ENCODE data around the gene ZP1.

The ZP1 gene

DNA sequence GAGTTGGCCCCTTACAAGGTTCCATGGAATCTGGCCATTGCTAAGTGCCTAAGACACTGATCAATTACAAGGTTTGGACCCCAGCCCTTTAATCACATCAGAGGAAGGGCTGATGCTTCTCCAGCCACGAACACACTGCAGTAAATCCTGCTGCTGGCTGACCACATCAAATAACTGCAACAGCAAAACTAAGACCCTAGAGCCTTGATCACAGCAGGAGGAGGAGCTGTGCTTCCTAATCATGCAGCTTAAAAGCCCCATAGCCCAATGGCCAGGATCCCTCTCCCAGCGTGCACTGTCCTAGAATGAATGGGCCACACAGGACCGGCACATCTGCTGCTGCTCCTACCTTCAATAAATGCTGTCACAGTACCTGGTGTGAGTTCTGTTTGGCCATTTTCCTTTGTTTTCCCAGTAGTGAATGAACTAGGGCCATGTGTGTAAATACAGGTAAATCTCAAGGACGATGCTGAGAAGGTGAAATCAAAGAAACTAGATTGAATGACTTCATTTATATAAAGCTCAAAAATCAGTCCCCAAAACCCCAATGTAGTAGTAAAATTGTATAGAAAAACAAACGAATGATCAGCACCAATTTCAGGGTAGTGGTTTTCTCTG, 12.7 kb downstream of the ZP1 start:
- DNase-seq = no peak

DNA sequence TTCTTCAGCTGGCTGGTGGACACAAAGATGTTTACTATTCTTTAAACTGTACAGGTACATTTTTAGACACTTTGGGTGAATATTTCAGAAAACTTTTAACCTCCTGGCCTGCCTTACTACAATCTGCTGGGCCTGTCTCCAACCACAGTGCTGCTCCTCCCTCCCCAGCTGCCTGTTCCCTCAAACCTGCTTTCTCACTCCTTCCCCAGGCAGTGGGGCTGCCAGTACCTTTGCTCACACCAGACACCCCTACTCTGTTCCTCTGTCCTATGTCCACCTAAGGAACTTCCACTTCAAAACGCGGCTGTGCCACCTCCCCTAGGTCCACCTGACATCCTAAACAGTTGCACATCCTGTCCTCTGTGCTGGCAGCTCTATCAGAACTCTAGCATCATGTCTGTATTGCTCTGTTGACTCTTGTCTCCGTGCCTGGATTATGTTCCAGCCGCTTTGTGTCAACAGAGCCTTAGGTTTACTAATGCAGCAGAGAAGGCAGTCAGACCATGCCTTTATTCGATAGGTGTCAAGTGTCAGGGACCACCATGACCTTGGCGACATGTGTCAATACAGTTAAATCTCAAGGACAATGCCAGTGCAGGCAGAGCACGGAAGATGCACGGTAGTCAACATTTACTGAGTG, 13.4 kb downstream of the ZP1 start:
- no peak for DNase-seq

DNA sequence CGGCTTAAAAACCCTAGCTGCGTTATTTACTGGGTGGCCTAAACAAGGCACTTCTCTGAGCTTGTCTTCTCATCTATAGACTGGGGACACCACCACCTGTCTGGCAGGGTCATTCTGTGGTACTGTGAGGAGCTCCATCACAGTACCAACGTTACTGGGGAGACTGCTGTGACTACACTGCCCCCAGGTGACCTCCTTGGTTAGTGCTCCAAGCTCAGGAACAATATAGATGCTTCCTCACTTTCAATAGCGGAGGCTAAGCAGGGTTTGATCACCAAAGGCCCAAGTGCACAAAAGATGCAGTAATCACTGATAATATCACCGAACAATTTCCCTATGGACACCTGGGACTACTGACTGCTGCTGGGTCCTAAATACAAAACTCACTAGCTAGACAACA, 20.2 kb downstream of the ZP1 start:
- DNase-seq = peak in 1 of 2 donors; percentile 58

DNA sequence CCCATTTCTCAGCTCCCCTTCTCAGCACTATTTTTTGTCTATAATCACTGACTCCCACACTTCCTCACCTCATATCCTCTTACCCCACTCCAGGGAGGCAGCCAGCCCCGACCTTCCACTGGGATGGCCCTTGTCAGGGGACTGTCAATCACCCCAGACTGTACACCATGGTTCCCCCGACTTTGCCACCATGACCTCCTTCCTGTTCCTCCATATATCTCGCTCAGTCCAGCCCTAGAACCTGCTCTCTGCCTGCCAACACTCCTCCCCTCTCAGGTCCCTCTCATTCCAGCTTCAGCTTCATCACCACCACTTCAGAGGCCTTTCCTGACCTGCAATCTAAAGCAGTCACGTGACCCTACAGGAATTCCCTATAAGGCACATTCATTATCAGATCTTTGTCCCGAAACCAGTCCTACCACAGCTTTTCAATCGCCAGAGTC, 22.5 kb downstream of the ZP1 start:
- no peak for DNase-seq

DNA sequence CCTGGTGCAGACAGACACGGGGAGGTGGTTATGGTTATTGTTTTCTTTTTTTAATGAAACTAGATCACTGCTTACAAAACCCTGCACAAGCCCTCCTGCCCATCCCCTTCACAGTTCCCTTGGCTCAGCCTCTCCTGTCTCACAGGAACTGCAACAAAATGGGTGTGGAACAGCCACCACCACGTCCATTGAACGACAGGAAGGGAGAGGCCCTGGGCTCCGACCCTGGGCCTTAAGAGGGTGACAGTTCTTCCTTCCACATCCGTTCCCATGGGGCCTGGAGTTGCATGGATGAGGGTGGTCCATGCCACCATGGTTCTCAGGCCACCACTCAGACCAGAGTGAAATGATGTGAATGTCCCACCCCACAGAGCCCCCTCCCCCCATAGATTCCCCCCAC, 23.4 kb downstream of the ZP1 start:
- DNase-seq = no peak

DNA sequence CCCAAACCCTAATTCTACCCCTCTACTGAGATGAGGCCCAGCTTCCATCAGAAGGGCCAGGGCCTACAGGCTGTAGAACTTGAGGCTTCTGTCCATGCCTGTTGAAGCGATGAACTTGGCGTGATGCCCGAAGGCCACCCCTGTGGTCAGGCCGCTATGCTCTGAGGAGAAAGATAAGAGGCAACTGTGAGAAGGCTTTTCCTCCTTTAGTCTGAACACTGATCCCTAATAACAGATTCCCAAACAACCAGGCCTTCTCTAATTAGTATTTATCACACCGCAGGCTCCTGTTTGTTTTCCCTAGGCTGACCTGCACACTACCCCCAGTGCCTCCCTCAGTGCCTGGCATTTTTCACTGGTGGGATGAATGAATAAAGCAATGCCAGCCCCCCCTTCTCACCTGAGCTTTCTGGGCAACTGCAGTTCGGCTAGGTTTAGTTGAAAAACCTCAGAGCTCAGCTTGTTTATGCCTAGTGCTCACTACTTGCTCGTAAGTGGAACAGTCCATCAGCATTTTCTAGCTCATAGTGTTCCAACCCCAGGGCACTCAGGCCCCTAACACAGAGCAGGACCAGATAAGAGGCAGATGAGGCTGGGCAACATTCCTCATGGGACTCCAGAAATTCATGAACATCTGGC, 23.9 kb downstream of the ZP1 start:
- DNase-seq = no peak

DNA sequence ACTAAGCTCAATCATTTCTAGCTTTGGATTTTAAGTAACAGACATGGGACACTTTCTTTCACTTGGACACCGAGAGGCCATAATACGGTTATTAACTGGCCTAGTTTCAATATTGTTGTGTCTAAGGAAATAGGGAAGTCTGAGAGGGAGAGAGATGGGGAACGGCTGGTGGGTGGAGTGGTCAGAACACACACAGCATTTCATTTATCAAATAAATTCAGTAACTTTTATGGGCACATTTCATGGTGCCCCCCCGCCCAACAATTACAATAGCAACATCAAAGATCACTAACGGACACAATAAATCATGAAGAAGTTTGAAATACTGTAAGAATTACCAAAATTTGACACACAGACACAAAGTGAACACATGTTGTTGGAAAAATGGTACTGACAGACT, 28.3 kb downstream of the ZP1 start:
- DNase-seq = no peak

DNA sequence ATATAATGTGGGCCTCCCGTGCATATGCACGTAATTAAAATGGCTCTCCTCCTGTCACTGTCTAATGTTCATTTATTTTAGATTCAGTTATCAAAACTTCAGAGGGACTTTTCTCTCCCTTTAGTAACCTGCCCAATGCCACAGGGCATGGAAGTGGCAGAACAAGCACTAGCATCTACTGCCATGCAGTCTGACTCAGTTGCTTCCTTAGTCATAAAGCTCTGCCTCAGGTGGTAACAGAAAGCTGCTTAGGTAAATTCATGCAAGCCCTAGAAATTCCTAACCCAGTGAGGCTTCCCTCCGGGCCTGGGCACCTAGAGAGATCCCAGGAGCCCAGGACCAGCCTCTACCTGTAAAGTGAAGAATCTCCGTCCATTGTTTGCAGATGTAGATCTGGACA, 30.2 kb downstream of the ZP1 start:
- no peak for DNase-seq

DNA sequence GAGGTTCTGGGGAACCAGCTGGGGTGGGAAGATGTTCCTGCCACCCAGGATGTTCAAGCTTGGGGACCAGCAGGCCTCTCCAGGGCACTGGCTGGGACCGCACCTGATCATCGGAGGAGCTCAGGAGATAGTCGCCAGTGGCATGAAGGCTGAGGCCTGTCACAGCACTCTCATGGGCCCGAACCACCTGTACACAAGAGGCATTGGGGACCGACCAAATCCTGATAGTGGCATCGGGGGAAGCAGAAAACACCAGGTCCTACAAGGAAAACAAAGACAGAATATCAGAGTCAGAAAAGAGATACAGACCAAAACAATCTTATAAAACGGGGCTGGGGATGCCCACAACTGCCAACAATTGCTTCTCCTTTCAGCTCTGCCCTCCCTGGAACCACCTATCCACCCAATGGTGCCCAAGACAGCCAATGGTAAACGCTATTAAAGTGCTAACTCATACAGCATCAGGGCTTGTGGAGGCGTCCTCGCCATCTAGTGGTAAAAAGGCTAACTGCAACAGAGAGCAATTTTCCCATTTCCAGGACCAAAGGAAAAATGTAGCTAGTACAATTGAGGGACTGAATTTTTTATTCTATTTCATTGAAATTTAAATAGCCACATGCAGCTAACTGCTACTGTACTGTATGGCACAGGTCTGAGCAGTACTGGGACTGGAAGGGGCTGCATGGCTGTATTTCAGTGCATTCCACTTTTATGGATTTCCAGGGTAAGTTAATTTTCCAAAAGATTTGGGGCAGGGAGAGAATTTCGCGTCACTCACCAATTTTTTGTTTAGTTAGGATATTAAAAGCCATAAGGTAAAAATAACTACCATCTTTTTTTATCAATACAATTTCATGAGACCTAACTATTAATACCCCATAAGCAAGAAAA, 31.9 kb downstream of the ZP1 start:
- peak; percentile 56 to 87 for DNase-seq

DNA sequence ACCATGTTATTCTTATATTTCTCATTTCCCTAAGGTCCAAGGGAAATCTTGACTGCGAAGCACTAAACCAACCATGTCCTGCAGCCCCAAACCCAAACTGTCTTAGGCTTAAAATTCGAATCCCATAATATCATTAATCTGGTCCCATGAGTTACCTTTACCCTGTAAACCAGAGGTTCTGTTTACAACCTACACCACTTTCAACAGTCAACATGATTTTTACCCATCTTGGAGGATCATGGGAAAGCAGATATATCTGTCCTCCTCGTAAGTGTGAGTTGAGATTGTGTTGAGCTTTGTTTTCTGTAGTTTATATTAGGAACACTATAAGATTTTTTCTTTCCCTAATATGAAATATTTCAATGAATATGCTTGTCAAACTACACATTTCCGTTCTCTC, 32.6 kb downstream of the ZP1 start:
- DNase-seq = no peak

DNA sequence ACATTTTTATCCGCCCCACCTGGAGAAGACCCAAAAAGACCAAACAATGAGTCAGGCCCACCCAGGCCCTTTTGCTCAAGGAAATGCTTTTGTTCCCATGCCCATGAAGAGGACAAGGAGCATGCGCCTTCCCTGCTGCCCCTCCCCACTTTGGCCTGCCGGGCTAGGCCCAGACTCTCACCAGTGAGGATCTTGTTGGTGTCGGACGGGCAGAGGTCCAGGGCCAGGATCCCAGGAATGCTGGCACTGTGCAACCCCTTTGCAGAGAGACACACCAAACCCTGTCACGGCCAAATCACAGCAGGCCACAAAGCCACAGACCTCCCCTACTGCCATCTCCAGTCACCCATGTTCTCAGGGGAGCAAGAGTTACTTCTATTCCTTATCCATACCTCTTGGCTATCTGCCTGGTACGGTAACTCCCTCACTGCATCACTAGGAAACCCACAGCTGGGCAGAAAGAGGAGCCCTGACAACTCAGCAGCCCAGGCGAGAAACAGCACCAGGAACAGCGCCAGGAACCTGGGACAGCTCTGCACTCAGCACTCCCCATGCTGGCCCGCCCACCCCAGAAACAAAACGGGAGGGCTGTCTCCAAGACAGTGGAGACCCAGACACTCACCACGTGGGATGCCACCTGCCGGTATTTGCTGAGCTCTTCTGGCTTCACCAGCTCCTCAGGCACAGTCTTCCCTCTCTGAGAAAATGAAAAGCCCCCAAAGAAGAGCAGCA, 33.5 kb downstream of the ZP1 start:
- DNase-seq = no peak

DNA sequence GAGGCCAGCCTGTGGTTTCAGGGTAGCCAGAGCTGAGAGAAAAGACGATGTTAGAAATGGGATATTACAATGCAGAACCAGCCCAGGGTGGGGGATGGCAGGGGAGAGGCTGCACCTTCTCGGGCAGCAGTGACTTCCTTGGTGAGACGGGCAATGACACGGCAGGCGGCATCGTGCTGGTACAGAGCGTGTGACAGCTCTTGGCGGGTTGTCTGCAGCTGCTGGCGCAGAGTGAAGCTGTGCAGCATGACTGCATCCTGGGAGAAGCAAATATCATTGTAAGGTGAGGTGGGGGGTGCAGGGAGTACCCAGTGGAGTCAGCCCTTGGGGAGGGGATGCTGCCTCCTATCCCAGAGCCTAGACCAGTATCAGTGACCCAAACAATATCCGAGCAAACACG, 35.3 kb downstream of the ZP1 start:
- DNase-seq = no peak

DNA sequence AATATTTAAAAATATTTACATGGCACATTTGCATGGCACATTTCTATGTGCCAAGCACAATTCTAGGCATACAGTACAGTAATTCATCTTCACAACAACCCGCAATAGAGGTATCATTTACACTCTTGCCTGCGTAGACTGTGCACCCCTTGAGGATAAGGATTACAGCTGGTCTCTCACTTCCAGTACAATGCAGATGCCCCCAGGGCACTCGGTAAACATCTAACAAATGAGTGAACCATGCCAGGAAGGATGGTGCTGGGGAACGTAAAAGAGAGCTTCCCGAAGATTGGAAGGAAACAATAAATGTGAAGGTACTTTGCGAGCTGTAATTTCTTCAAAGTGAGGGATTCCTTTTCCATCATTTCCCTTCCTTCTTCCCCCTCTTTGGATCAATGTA, 37.7 kb downstream of the ZP1 start:
- DNase-seq = no peak

DNA sequence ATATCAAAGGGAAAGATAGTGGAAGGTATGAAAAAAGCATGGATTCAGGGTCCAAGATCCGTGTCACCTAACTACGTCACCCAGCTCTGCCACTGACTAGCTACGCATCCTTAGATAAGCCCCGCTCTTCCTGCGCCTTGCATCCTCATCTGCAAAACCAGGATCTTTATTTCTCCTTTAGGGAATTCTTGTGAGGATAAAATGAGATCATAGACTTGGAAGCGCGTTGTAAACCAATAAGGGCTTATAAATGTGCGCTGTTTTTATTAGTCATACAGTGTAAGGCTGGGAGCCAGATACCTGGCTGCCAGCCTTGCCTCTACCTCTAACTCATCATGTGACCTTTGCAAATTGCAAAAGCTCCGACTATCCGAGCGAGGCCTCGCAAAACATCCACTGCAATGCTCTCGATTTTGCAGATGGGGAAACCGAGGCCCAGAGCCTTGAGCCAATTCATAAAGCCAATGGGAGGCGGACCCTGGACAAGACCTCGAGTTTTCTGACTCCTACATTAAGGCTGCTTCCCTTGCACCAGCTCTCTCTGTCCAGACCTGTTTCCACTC, 38.3 kb downstream of the ZP1 start:
- no peak for DNase-seq

DNA sequence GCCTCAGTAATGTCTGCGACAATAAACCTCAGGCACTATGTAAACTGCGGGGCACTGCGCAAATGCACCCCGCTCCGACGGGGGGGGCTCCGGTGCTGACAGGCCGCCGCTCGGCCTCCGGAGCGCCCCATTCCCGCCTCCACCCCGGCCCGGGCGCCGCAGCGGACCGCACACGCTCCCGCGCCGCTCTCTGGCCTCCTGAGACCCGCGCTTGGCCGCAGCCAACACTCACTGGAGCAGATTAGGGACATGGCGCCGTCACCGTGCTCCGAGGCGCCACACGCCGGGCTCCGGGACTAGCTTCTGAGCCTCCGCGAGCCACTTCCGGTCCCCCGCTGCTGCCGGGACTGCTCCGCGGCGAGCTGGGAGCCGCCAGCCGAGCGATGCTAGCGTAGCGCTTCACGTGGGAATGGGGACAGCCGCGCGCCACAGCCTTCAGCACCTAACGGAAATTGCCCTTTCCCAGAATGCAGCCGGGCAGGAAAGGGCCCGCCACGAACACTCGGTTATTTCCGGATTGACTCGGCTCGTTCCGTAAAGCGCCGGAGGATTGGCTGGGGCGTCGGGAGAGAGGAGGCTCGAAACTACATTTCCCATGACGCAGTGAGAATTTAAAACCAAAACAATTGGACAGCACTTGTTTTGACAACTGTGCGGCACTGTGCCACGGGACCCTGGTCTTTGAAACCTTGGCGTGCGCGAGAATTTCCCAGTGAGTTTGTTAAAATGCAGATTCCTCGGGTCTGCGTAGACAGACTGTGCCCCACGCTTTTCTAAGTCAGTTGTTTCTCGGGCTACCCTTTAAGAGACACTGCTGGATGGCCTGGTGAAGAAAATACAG, 39.0 kb downstream of the ZP1 start, which contains the start of gene PRPF19:
TSS of gene PRPF19 (minus strand) at position 454 of the 841 bp plus-strand sequence. CDS start at position 251, 203 bp downstream.
- DNase-seq = peak; percentile 99 to 100

DNA sequence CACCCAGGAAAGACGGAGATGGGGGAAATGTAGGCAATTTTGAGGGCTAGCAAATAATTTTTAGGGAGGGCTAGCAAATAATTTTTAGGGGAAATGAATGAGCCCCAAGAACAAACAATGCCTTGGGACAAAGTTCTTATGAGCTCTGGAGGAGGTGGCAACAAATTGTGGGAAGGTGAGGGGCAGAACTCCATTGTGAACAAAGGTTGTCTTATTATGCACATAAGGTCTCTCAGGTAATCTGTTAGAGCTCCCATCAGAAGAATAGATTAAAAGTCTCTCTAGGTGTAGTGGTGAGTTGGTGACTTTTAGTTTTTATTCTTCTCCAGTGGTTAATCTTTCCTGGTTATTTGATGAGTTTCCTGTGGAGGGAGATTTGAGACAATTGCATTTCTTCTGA, 41.5 kb downstream of the ZP1 start:
- no peak for DNase-seq

DNA sequence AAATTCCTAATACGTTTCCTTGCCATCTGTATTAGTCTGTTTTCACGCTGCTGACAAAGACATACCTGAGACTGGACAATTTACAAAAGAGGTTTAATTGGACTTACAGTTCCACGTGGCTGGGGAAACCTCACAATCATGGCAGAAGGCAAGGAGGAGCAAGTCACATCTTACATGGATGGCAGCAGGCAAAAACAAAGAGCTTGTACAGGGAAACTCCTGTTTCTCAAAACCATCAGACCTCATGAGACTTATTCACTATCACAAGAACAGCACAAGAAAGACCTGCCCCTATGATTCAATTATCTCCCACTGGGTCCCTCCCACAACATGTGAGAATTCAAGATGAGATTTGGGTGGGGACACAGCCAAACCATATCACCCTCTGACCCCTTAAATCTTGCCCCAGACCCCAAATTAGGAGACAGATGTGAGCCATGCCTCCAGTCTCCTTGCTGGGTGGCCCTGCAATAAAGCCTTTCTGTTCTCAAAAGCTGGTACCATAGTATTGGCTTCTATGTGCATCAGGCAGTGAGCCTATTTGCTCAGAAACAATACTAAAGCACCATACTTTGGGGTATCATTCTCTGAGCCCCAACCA, 42.4 kb downstream of the ZP1 start:
- DNase-seq = peak in 1 of 2 donors; percentile 56

DNA sequence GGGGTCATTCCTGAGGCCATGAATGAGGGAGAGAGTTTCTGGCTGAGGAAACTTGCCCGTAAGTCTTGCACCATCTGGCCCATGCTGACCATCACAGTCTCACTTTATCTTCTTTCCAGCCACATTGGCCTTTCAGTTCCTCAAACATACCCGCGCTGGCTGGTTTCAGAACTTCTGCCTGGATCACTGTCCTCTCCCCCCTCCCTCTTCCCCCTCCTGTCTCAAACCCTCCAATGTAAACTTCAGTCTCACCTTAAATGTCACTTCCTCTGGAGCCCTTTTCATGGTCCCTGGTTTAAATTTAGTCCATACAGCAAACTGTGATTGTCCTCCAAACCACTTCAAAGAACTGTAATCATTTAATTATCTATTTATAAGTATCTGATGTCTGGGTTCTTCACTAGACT, 42.9 kb downstream of the ZP1 start:
- peak; percentile 55 to 56 for DNase-seq

DNA sequence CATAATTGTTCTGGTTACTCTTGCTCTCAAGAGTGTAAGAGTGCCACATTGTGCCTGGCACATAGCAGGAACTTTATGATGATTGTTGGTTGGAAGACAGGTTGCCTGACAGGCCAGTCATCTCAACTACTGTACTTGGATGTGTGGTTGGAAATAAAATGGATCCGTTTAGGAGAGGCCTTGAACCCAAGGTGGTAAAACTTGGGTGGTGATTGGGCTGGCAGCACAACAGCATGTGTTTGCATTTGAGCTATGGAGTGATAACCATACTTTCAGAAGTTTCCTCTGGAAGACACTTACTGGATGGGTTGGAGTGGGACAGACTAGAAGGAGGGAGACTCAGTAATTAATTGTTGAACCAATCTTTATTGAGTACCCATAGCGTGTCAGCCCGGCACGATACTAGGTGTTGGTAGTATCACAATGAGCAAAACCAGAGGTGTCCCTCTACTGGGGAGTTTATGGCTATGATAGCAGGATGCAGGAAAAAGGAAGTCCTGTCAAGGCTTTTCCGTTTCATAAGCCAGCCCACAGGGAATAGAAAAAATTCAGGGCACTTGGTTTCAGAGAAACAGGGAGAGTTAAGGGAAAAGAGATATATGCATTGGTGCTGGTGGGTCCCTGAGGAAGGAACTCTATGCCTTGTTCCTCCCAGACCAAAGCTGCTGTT, 43.5 kb downstream of the ZP1 start:
- DNase-seq = peak; percentile 46 to 61

DNA sequence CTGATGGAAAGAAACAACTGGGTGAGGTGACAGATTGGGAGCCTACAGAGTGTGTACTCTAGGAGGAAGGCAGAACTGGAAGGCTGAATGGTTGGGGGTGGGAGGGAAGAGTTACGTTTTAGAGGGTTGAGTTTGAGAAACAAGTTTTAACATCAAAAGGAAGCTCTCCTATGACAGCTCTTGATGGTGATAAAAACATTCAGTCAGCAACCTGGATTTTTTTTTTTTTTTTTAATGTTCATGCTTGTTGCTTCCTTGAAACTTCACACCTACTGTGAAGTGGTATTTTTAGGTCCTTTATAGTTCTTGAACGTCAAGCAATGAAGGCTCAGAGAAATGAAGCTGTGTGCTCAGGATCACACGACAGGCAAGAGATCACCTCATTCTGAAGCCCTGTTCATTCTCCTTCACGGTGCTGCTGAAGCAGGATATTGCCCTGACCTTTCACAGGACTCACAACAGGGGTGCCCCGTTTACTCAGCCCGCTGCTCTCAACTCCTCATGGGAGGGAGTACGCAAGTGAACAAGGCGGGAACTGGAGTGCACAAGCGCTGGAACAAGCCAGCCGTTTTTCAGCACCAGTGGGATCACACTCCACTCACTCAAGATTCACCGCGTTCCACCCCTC, 45.0 kb downstream of the ZP1 start:
- no peak for DNase-seq
